Neural cell (in vitro differentiated cells): ENCODE measurements around the gene ELN. TPM values are rescaled to one million over a fixed set of nuclear protein-coding genes. Genes with fewer than 3 reads are reported as not detected.

Experiments used
- H2AFZ ChIP-seq: fragments of 200-600, 300-800 bp; sonication (generic), shearing (Covaris generic); 2 replicates; pipeline ENCODE4 v1.6.0; 2014; ENCODE audit warnings: low read depth, mild to moderate bottlenecking, antibody characterized with exemption, low read length, moderate library complexity
- H3F3A ChIP-seq: fragments of 200-600 bp; shearing (Covaris generic); 2 replicates; pipeline ENCODE4 v1.6.1; 2016; ENCODE audit warnings: mild to moderate bottlenecking, moderate library complexity, mixed read lengths, antibody characterized with exemption, low read length; ENCODE audit not compliant: insufficient read depth, poor library complexity, severe bottlenecking
- H3K27ac ChIP-seq: fragments of 200-600, 300-800 bp; sonication (generic), shearing (Covaris generic); 2 replicates; pipeline ENCODE4 v1.5.1; 2014; ENCODE audit warnings: mild to moderate bottlenecking, low read length, moderate library complexity
- H3K27me3 ChIP-seq: fragments of 300-800, 200-600 bp; sonication (generic), shearing (Covaris generic); 2 replicates; pipeline ENCODE4 v1.6.0; 2014; ENCODE audit warnings: mild to moderate bottlenecking, low read depth, low read length, moderate library complexity; ENCODE audit not compliant: insufficient read depth
- H3K36me3 ChIP-seq: fragments of 300-800, 200-600 bp; sonication (generic), shearing (Covaris generic); 2 replicates; pipeline ENCODE4 v1.5.1; 2014; ENCODE audit warnings: mild to moderate bottlenecking, antibody characterized with exemption, low read length, moderate library complexity; ENCODE audit not compliant: insufficient read depth
- H3K4me2 ChIP-seq: fragments of 300-800, 200-600 bp; sonication (generic), shearing (Covaris generic); 2 replicates; pipeline ENCODE4 v1.6.0; 2014; ENCODE audit warnings: mild to moderate bottlenecking, low read length
- H3K4me3 ChIP-seq: fragments of 300-800, 200-600 bp; sonication (generic), shearing (Covaris generic); 2 replicates; pipeline ENCODE4 v1.5.1; 2014; ENCODE audit warnings: mild to moderate bottlenecking, low read length, moderate library complexity
- H3K79me2 ChIP-seq: fragments of 200-600 bp; shearing (Covaris generic); replicated peaks from 2 replicates; pipeline ENCODE4 v1.6.0; 2014; ENCODE audit warnings: mild to moderate bottlenecking, low read length, moderate library complexity; ENCODE audit not compliant: insufficient read depth
- H3K9ac ChIP-seq: fragments of 300-800, 200-600 bp; sonication (generic), shearing (Covaris generic); 2 replicates; pipeline ENCODE4 v1.6.1; 2016; ENCODE audit warnings: mild to moderate bottlenecking, low read length, mixed read lengths
- H3K9me2 ChIP-seq: fragments of 200-600 bp; shearing (Covaris generic); 2 replicates; pipeline ENCODE4 v1.6.1; 2016; ENCODE audit warnings: mild to moderate bottlenecking, low read length, mixed read lengths; ENCODE audit not compliant: insufficient read depth
- H3K9me3 ChIP-seq: fragments of 200-600, 300-800 bp; sonication (generic), shearing (Covaris generic); 2 replicates; pipeline ENCODE4 v1.6.1; 2016; ENCODE audit warnings: mild to moderate bottlenecking, mixed run types, low read length, moderate library complexity, mixed read lengths
- H4K20me1 ChIP-seq: fragments of 200-600 bp; shearing (Covaris generic); 2 replicates; pipeline ENCODE4 v1.6.1; 2016; ENCODE audit warnings: mild to moderate bottlenecking, mixed run types; ENCODE audit not compliant: insufficient read depth
- CTCF ChIP-seq: fragments of 450-650 bp; IDR thresholded peaks from 2 replicates; pipeline ENCODE4 v1.5.1; 2014; ENCODE audit warnings: antibody characterized with exemption, mild to moderate bottlenecking, moderate library complexity; ENCODE audit not compliant: poor library complexity, severe bottlenecking
- EP300 ChIP-seq: fragments of 450-650 bp; conservative IDR thresholded peaks from 2 replicates; pipeline ENCODE4 v1.6.1; 2014; ENCODE audit warnings: antibody characterized with exemption, mild to moderate bottlenecking, moderate library complexity; ENCODE audit not compliant: poor library complexity, severe bottlenecking
- EZH2 ChIP-seq: fragments of 200-600, 300-800 bp; shearing (Covaris generic), sonication (generic); IDR thresholded peaks from 2 replicates; pipeline ENCODE4 v1.6.1; 2014; ENCODE audit warnings: antibody characterized with exemption, low read length, borderline replicate concordance, mild to moderate bottlenecking; ENCODE audit not compliant: insufficient read depth, poor library complexity, severe bottlenecking
- MXI1 ChIP-seq: fragments of 450-650 bp; conservative IDR thresholded peaks from 2 replicates; pipeline ENCODE4 v1.6.1; 2014; ENCODE audit warnings: antibody characterized with exemption, mild to moderate bottlenecking; ENCODE audit not compliant: poor library complexity, severe bottlenecking
- POLR2AphosphoS5 ChIP-seq: IDR thresholded peaks from 2 replicates; pipeline ENCODE4 v1.6.1; 2012
- RAD21 ChIP-seq: fragments of 450-650 bp; conservative IDR thresholded peaks from 2 replicates; pipeline ENCODE4 v1.6.1; 2014; ENCODE audit warnings: antibody characterized with exemption, mild to moderate bottlenecking, moderate library complexity
- REST ChIP-seq: IDR thresholded peaks from 2 replicates; pipeline ENCODE4 v1.6.1; 2012; ENCODE audit warnings: borderline replicate concordance
- SMC3 ChIP-seq: fragments of 450-650 bp; conservative IDR thresholded peaks from 2 replicates; pipeline ENCODE4 v1.6.1; 2014; ENCODE audit warnings: antibody characterized with exemption, mild to moderate bottlenecking, moderate library complexity; ENCODE audit not compliant: poor library complexity
- TAF1 ChIP-seq: IDR thresholded peaks from 2 replicates; pipeline ENCODE4 v1.6.1; 2012; ENCODE audit warnings: low read depth
- polyA plus RNA-seq: library from polyadenylated mRNA; depleted of rRNA; stranded (reverse); fragments of >200 nt; gene quantifications from 2 replicates; pipeline ENCODE4 v1.2.3, GENCODE V29; 2014

ELN gene
- polyA plus RNA-seq, 1 donor from 2014 or later = not detected

- Histone ChIP-seq H3K9me2 (no peaks in the 10 kb centered on the region), H3K27me3 (no peaks in the 10 kb centered on the region), H3K27ac (no peak overlapping the region), H2AFZ (no peak overlapping the region), H3K4me2 (no peak overlapping the region), H3K4me3 (no peak overlapping the region), H3K79me2 (no peaks in the 10 kb centered on the region), H4K20me1 (no peaks in the 10 kb centered on the region), H3K9me3 (no peaks in the 10 kb centered on the region), H3F3A (no peaks in the 10 kb centered on the region), H3K9ac (no peak overlapping the region), H3K36me3 (no peaks in the 10 kb centered on the region)
- no peak for TF ChIP-seq REST
Measured at GRCh38 chr7:74022507-74022906, 5.5 kb upstream of the ELN start.

GRCh38 chr7:74023092-74023536 is 4.9 kb upstream of the ELN start:
- Histone ChIP-seq H3K9ac (no peak overlapping the region), H3K27ac (no peak overlapping the region)

More at GRCh38 chr7:74023092-74023536, 4.9 kb upstream of the ELN start:
- no peak overlapping the region for H3K4me3 ChIP-seq
- no peaks in the 10 kb centered on the region for H3K27me3 ChIP-seq
- H4K20me1 ChIP-seq = no peaks in the 10 kb centered on the region
- no peaks in the 10 kb centered on the region for H3F3A ChIP-seq
- H3K36me3 ChIP-seq = no peaks in the 10 kb centered on the region
- TF ChIP-seq POLR2AphosphoS5 = no peak
- no peak for TF ChIP-seq SMC3
- TF ChIP-seq CTCF = no peak
- TF ChIP-seq RAD21 = no peak
- no peak for TF ChIP-seq EP300
- no peak for TF ChIP-seq MXI1
- no peak for TF ChIP-seq EZH2
- no peak for TF ChIP-seq REST
- TF ChIP-seq TAF1 = no peak
- H3K9me2 ChIP-seq = no peaks in the 10 kb centered on the region
- H3K79me2 ChIP-seq = no peaks in the 10 kb centered on the region
- no peak overlapping the region for H2AFZ ChIP-seq
- no peak overlapping the region for H3K4me2 ChIP-seq
- H3K9me3 ChIP-seq = no peaks in the 10 kb centered on the region
